ENCODE results near the gene NAA60.

- TF ChIP-seq CTCF (conservative IDR thresholded peaks at IDR 0.05 in 1 of 2, IDR thresholded peaks at IDR 0.05 in 1 of 2; ENCODE audit: extremely low read depth in 1 of 2, insufficient read depth in 1 of 2, low read depth in 1 of 2, low read length in 2 of 2), result no peak
- TF ChIP-seq EZH2 (IDR thresholded peaks at IDR 0.05; ENCODE audit: borderline replicate concordance, low read length), result no peak
Measured at GRCh38 chr16:3467921-3468320, 24.4 kb downstream of the NAA60 start.
